ENCODE data around the gene HOXB3. TPM values are rescaled to one million over a fixed set of nuclear protein-coding genes. Genes with fewer than 3 reads are reported as not detected.
"Not testable (repeated sequence)": the region's sequence is repeated elsewhere in the genome, so short reads cannot be mapped to it uniquely, and the experiment has no call there.

HOXB3 gene
- total RNA-seq, 1 experiment from 2014 or later, result 6.8 TPM

DNA sequence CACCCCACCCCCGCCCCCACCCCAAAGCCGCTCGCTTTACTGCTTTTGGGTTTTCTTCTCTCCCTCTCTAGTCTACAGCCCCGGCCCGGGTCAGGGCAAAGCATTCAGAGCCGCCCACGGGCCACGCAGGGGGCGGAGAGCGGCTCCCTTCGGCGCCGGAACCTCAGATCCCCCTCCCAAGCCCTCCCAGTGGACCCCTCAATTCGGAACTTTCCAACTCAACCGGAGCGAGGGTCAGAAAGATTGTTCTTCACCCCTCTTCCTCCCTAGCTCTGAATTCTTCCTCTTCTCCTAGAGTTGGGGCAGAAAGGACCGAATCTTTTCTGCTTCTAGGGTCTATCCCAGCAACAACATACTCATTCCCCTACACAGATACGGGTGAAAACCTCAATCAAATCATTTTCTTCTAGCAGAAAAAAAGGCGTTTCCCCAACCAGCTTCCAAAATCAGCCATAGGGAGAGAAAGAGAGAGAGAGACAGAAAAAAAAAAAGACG lies 46.1 kb downstream of the HOXB3 start:
- no peaks in the 10 kb centered on the region for H3K36me3 ChIP-seq (replicated peaks; ENCODE audit: control insufficient read depth, insufficient read depth, low read length)
- no peak for DNase-seq
- peak overlapping the region; percentile 58; the same call in 1 of the 2 replicates for H3K4me3 ChIP-seq (ENCODE audit: insufficient read depth, low read depth, low read length)
- peaks cover 87% of the 10 kb centered on the region for H3K27me3 ChIP-seq (ENCODE audit: control insufficient read depth, insufficient read depth, low read length)

DNA sequence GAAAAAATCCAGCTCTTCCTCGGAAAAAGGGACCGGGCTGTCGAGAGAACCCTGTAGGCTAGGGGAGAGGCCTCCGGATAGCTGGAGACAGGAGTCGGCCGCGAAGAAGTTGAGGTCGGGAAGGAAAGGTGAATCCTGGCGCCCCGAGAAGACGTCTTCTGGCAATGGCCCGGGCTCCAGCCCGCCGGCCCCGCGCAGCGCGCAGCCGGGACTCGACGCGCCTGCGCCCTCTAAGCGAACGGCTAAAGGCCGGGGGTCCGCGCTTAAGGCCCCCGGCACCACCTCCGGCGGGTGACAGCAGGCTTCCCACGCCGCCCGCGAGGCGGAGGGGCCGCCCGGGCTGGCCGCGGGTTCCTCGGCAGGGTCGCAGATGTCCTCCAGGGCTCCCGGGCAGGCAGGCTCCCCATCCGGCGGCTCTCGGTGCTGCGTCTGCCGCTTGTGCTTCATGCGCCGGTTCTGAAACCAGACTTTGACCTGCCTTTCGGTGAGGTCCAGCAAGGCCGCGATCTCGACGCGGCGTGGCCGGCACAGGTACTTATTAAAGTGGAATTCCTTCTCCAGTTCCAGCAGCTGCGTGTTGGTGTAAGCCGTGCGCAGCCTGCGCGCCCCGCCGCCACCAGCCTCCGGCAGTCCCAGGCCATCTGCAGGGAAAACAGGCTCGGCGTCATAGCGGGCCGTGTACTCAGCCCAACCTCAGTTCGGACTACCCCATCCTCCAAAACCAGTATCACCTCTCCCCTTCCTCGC lies 46.8 kb downstream of the HOXB3 start:
- Histone ChIP-seq H3K36me3 (replicated peaks; ENCODE audit: control insufficient read depth, insufficient read depth, low read length) (no peaks in the 10 kb centered on the region), H3K27me3 (ENCODE audit: control insufficient read depth, insufficient read depth, low read length) (peaks cover 87% of the 10 kb centered on the region), H3K4me3 (ENCODE audit: insufficient read depth, low read depth, low read length) (peak overlapping the region; percentile 58)
- peak; percentile 87 for DNase-seq

GRCh38 chr17:48542698-48543106 lies 47.3 kb downstream of the HOXB3 start:
- H3K4me3 ChIP-seq (ENCODE audit: insufficient read depth, low read depth, low read length), result peak overlapping the region; percentile 58

GRCh38 chr17:48542114-48542656 lies 47.9 kb downstream of the HOXB3 start:
- Histone ChIP-seq H3K4me3 (ENCODE audit: insufficient read depth, low read depth, low read length) (peak overlapping the region; percentile 58), H3K27me3 (ENCODE audit: control insufficient read depth, insufficient read depth, low read length) (peaks cover 78% of the 10 kb centered on the region), H3K36me3 (replicated peaks; ENCODE audit: control insufficient read depth, insufficient read depth, low read length) (no peaks in the 10 kb centered on the region)
- DNase-seq, result peak; percentile 58

More at GRCh38 chr17:48542698-48543106, 47.3 kb downstream of the HOXB3 start:
- Histone ChIP-seq H3K36me3 (replicated peaks; ENCODE audit: control insufficient read depth, insufficient read depth, low read length) (no peaks in the 10 kb centered on the region), H3K27me3 (ENCODE audit: control insufficient read depth, insufficient read depth, low read length) (peaks cover 83% of the 10 kb centered on the region)
- DNase-seq, result no peak

GRCh38 chr17:48541577-48542113 lies 48.4 kb downstream of the HOXB3 start:
- peaks cover 72% of the 10 kb centered on the region for H3K27me3 ChIP-seq (ENCODE audit: control insufficient read depth, insufficient read depth, low read length)
- peak; percentile 82 for DNase-seq
- peak overlapping the region; percentile 58 for H3K4me3 ChIP-seq (ENCODE audit: insufficient read depth, low read depth, low read length)

GRCh38 chr17:48541036-48541576 lies 48.9 kb downstream of the HOXB3 start:
- Histone ChIP-seq H3K27me3 (ENCODE audit: control insufficient read depth, insufficient read depth, low read length) (peaks cover 67% of the 10 kb centered on the region), H3K4me3 (ENCODE audit: insufficient read depth, low read depth, low read length) (peak overlapping the region; percentile 58), H3K36me3 (replicated peaks; ENCODE audit: control insufficient read depth, insufficient read depth, low read length) (no peaks in the 10 kb centered on the region)
- DNase-seq, result no peak

More at GRCh38 chr17:48541577-48542113, 48.4 kb downstream of the HOXB3 start:
- no peaks in the 10 kb centered on the region for H3K36me3 ChIP-seq (replicated peaks; ENCODE audit: control insufficient read depth, insufficient read depth, low read length)

DNA sequence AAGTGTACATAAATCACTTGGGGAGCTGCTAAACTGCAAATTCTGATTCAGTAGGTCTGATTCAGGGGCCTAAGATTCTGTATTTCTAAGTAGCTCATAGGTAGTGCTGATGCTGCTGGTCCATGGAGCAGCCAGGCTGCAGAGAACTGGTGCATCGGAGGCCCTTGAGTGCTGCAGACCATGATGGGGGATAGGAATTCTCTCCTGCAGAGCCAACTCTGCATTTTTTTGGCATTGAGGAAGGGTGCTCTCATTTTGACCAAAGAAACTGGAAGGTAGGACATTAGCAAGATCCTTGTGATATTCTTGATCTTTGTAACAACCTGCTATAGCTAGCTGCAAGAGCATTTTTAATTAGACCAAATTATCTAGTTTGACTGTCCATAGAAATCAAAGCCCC lies 49.8 kb downstream of the HOXB3 start:
- H3K27me3 ChIP-seq (ENCODE audit: control insufficient read depth, insufficient read depth, low read length), result peaks cover 58% of the 10 kb centered on the region
- no peaks in the 10 kb centered on the region for H3K36me3 ChIP-seq (replicated peaks; ENCODE audit: control insufficient read depth, insufficient read depth, low read length)
- no peak for DNase-seq
- H3K4me3 ChIP-seq (ENCODE audit: insufficient read depth, low read depth, low read length), result no peak overlapping the region

DNA sequence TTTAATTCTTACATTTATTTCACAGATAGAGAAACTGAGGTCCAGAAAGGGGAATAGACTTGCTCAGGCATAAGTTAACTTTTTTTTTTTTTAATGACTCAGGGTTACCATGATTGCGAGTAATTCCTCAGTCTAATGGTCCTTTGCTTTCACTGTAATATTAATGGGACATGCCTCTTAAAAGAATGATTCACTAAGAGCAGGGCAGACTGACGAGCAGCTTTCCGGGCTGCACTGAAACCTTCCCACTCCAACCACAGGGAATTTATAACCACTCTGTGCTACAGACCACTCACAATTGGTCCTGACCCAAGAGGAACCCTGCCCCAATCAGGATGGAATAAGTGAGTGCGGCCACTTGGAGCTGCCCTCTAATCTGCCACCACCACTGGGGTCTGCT lies 50.9 kb downstream of the HOXB3 start:
- H3K36me3 ChIP-seq (replicated peaks; ENCODE audit: control insufficient read depth, insufficient read depth, low read length), result no peaks in the 10 kb centered on the region
- no peak overlapping the region for H3K4me3 ChIP-seq (ENCODE audit: insufficient read depth, low read depth, low read length)
- DNase-seq, result no peak
- H3K27me3 ChIP-seq (ENCODE audit: control insufficient read depth, insufficient read depth, low read length), result peaks cover 50% of the 10 kb centered on the region

- H3K4me3 ChIP-seq (ENCODE audit: insufficient read depth, low read depth, low read length), result no peak overlapping the region
- DNase-seq, result no peak
- peaks cover 37% of the 10 kb centered on the region for H3K27me3 ChIP-seq (ENCODE audit: control insufficient read depth, insufficient read depth, low read length)
- H3K36me3 ChIP-seq (replicated peaks; ENCODE audit: control insufficient read depth, insufficient read depth, low read length), result no peaks in the 10 kb centered on the region
These were observed 52.7 kb downstream of the HOXB3 start for GRCh38 chr17:48537316-48537715.

- H3K27me3 ChIP-seq (ENCODE audit: control insufficient read depth, insufficient read depth, low read length), result peaks cover 37% of the 10 kb centered on the region
These were observed 54.1 kb downstream of the HOXB3 start for GRCh38 chr17:48535793-48536559.

GRCh38 chr17:48532261-48532660 lies 57.8 kb downstream of the HOXB3 start:
- no peak for DNase-seq
- Histone ChIP-seq H3K27me3 (ENCODE audit: control insufficient read depth, insufficient read depth, low read length) (peaks cover 53% of the 10 kb centered on the region), H3K4me3 (ENCODE audit: insufficient read depth, low read depth, low read length) (no peak overlapping the region), H3K36me3 (replicated peaks; ENCODE audit: control insufficient read depth, insufficient read depth, low read length) (no peaks in the 10 kb centered on the region)

More at GRCh38 chr17:48535793-48536559, 54.1 kb downstream of the HOXB3 start:
- DNase-seq; H3K36me3 ChIP-seq (replicated peaks; ENCODE audit: control insufficient read depth, insufficient read depth, low read length); H3K4me3 ChIP-seq (ENCODE audit: insufficient read depth, low read depth, low read length): not testable (repeated sequence)

DNA sequence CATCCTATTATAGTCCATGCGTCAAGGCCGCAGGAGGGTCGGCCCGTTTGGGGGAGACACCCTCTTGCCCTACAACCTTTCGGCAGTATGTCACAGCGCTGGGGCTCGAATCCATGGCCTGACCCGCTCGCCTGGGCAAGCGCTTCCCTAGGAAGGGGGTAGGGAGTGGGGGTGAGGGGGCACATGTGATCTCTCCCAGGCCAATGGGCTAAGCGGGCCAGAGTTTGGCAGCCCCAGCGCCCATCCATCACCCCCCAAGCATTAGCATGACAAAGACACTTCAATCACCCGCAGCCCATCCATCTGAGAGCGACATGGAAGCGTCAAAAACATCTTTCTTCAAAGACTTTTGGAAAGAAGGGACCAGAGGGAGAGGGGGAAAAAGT lies 59.2 kb downstream of the HOXB3 start, which contains the start of gene HOXB1:
HOXB1 (minus strand) TSS at position 125 of the 386 bp plus-strand sequence; CDS start at position 18, 107 bp downstream.
- H3K27me3 ChIP-seq (ENCODE audit: control insufficient read depth, insufficient read depth, low read length), result peaks cover 66% of the 10 kb centered on the region
- H3K4me3 ChIP-seq (ENCODE audit: insufficient read depth, low read depth, low read length), result peak within 1 kb of the TSS; percentile 17
- no peaks in the 10 kb centered on the region for H3K36me3 ChIP-seq (replicated peaks; ENCODE audit: control insufficient read depth, insufficient read depth, low read length)
- peak; percentile 91 for DNase-seq

DNA sequence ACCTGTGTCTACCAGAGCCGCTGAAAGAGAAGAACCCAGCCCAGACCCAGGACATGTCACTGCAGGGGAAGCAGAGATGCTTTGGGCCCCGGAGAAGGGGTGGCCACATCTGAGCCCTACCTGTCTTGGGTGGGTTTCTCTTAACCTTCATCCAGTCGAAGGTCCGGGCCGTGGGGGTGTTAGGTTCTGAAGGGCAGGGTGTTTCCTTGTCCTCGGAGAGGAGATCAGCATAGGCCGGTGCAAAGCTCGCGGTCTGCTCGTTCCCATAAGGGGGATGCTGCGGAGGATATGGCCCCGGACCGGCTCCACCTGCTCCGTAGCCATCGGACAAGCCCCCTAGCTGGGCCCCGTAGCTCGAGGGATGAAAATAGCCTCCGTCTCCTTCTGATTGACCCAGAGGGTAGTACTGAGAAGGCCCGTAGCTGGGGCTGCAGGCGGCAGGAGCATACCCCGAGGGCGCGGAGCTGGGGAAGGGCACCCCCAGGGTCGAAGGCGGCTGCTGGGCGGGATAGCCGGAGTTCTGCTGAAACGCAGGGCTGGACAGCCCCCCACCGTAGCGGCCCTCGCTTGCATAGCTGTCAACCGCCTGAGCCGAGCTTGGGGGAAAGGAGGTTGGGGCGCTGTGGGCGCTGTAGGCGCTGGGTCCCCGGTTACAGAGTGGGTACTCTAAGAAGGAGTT lies 59.7 kb downstream of the HOXB3 start:
- peak overlapping the region; percentile 17 for H3K4me3 ChIP-seq (ENCODE audit: insufficient read depth, low read depth, low read length)
- H3K36me3 ChIP-seq (replicated peaks; ENCODE audit: control insufficient read depth, insufficient read depth, low read length), result no peaks in the 10 kb centered on the region
- H3K27me3 ChIP-seq (ENCODE audit: control insufficient read depth, insufficient read depth, low read length), result peaks cover 71% of the 10 kb centered on the region
- DNase-seq, result peak; percentile 72

DNA sequence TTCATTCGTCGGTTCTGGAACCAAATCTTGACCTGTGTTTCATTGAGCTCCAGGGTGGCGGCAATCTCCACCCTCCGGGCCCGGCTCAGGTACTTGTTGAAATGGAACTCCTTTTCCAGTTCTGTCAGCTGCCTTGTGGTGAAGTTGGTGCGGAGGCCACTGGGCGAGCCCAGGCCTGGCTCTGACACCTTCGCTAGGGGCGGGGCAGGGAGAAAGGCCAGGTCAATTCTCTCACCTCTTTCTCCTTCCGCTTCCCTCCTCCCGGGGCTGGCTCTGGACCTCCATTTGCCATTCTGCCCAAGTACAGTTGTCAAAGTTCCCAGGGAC lies 60.4 kb downstream of the HOXB3 start:
- Histone ChIP-seq H3K27me3 (ENCODE audit: control insufficient read depth, insufficient read depth, low read length) (peaks cover 77% of the 10 kb centered on the region), H3K36me3 (replicated peaks; ENCODE audit: control insufficient read depth, insufficient read depth, low read length) (no peaks in the 10 kb centered on the region), H3K4me3 (ENCODE audit: insufficient read depth, low read depth, low read length) (no peak overlapping the region)
- peak; percentile 74 for DNase-seq
